A549 (cell line): ENCODE measurements around the gene HMMR. TPM values are rescaled to one million over a fixed set of nuclear protein-coding genes. Genes with fewer than 3 reads are reported as not detected.

ENCODE experiments used
- ATAC-seq, 2 experiments: fragments of 200-7000 bp in 1 of 2; fragments of >200 bp in 1 of 2; cut with Nextera tagmentation in 1 of 2; cut with Tn5 transposase in 1 of 2; 3 replicates each; pipeline versions ENCODE4 v1.8.0 to v1.9.1; 2018 to 2020; ENCODE audit warnings: mild to moderate bottlenecking in 1 of 2, moderate library complexity in 1 of 2
- CTCF ChIA-PET: fragments of 300-600 bp; sonication (Branson Sonifier 250); formaldehyde crosslinking; extraction: SDS; loops from one replicate; lab custom pipeline; 2021; ENCODE audit warnings: antibody characterized with exemption, inconsistent platforms; lab: Yijun Ruan, JAX
- POLR2A ChIA-PET: fragments of 350-600 bp; formaldehyde crosslinking; extraction: SDS; loops from one replicate; lab custom pipeline; 2021; ENCODE audit warnings: antibody characterized with exemption, inconsistent platforms; lab: Yijun Ruan, JAX
- DNase-seq, 2 experiments: peaks; one replicate each; pipeline versions ENCODE4 v3.0.0 to v3.0.0-alpha.2; 2011 to 2016; ENCODE audit warnings: low read depth in 1 of 2, low spot score in 1 of 2
- FAIRE-seq: peaks from 2 replicates; lab custom pipeline; 2011; peaks lifted over from hg19 to GRCh38; lab: Jason Lieb, UNC
- H3K27ac ChIP-seq, 2 experiments: fragments of >200 bp; sonication (Bioruptor Twin); formaldehyde crosslinking; 3 replicates each; pipeline ENCODE4 v1.5.1; 2016 to 2017
- H3K4me1 ChIP-seq: fragments of >200 bp; sonication (Bioruptor Twin); formaldehyde crosslinking; 3 replicates; pipeline ENCODE4 v1.6.1; 2016
- H3K4me2 ChIP-seq: fragments of >200 bp; sonication (Bioruptor Twin); formaldehyde crosslinking; 3 replicates; pipeline ENCODE4 v1.6.1; 2016
- H3K4me3 ChIP-seq: fragments of >200 bp; sonication (Bioruptor Twin); formaldehyde crosslinking; 3 replicates; pipeline ENCODE4 v1.5.1; 2016
- H3K9me3 ChIP-seq: fragments of >200 bp; sonication (Bioruptor Twin); formaldehyde crosslinking; 3 replicates; pipeline ENCODE4 v1.6.1; 2016
- CBX8 ChIP-seq: fragments of 200-600 bp; sonication (generic); IDR thresholded peaks from 2 replicates; pipeline ENCODE4 v1.6.1; 2016
- CEBPB ChIP-seq, 2 experiments: fragments of >200 bp in 1 of 2; sonication (Bioruptor Twin) in 1 of 2; formaldehyde crosslinking in 1 of 2; IDR thresholded peaks; 2 replicates each; pipeline ENCODE4 v1.6.1; 2012 to 2016
- CHD4 ChIP-seq: fragments of 200-600 bp; sonication (generic); IDR thresholded peaks from 2 replicates; pipeline ENCODE4 v1.6.1; 2016; ENCODE audit warnings: antibody characterized with exemption, mild to moderate bottlenecking, borderline replicate concordance
- CTCF ChIP-seq: fragments of >200 bp; sonication (Bioruptor Twin); formaldehyde crosslinking; IDR thresholded peaks from 3 replicates; pipeline ENCODE4 v1.5.1; 2016
- EHF ChIP-seq: fragments of 250-450 bp; sonication (Bioruptor Pico); IDR thresholded peaks from 2 replicates; pipeline ENCODE4 v1.5.0; 2020; ENCODE audit warnings: mild to moderate bottlenecking
- EHMT2 ChIP-seq: fragments of 200-600 bp; sonication (generic); IDR thresholded peaks from 2 replicates; pipeline ENCODE4 v1.6.1; 2016; ENCODE audit warnings: antibody characterized with exemption, low read depth, mild to moderate bottlenecking, moderate library complexity
- EP300 ChIP-seq, 2 experiments: fragments of >200 bp; sonication (Bioruptor Twin); formaldehyde crosslinking; IDR thresholded peaks; 2 replicates in 1 of 2; 3 replicates in 1 of 2; pipeline ENCODE4 v1.6.1; 2016 to 2017
- ESRRA ChIP-seq: fragments of 150-350 bp; IDR thresholded peaks from 2 replicates; pipeline ENCODE4 v1.6.1; 2014; ENCODE audit warnings: mild to moderate bottlenecking, low read length, borderline replicate concordance
- FOSL2 ChIP-seq, 2 experiments: fragments of 450-650 bp in 1 of 2; fragments of >200 bp in 1 of 2; sonication (Bioruptor Twin) in 1 of 2; formaldehyde crosslinking; IDR thresholded peaks; 2 replicates each; pipeline versions ENCODE4 v1.5.0 to v1.6.1; 2016 to 2020; ENCODE audit warnings: mild to moderate bottlenecking in 1 of 2, moderate library complexity in 1 of 2
- GATA3 ChIP-seq: IDR thresholded peaks from 2 replicates; pipeline ENCODE4 v1.6.1; 2012; ENCODE audit warnings: borderline replicate concordance
- HOXB5 ChIP-seq: fragments of 250-450 bp; sonication (Bioruptor Pico); IDR thresholded peaks from 2 replicates; pipeline ENCODE4 v1.5.0; 2020; ENCODE audit warnings: mild to moderate bottlenecking, moderate library complexity
- KDM1A ChIP-seq: fragments of 200-600 bp; sonication (generic); IDR thresholded peaks from 2 replicates; pipeline ENCODE4 v1.6.1; 2016; ENCODE audit warnings: low read depth, mild to moderate bottlenecking
- NFE2L2 ChIP-seq: fragments of 150-350 bp; conservative IDR thresholded peaks from 2 replicates; pipeline ENCODE4 v1.6.1; 2014; ENCODE audit warnings: low read length
- RNF2 ChIP-seq: fragments of 200-600 bp; sonication (generic); IDR thresholded peaks from 2 replicates; pipeline ENCODE4 v1.6.1; 2016; ENCODE audit warnings: low read depth, mild to moderate bottlenecking, antibody characterized with exemption, moderate library complexity, borderline replicate concordance
- WGBS: methylation state at CpG from one replicate; pipeline ENCODE4 v1.1.6; 2017; ENCODE audit errors: missing lambda C conversion rate; 5-methylcytosine and 5-hydroxymethylcytosine counted together
- polyA plus RNA-seq, 4 experiments: library from polyadenylated mRNA; depleted of rRNA in 3 of 4; stranded (reverse); fragments of >200 nt; fragmentation: RNase III in 1 of 4; extraction: RNeasy Plus Mini Kit Qiagen cat#74134 plus additional on column Dnase treatment in 1 of 4; gene quantifications; 2 replicates in 3 of 4; 3 replicates in 1 of 4; pipeline ENCODE4 v1.2.3, GENCODE V29; 2011 to 2017
- TF ChIP-seq, protein P1 (sequence below): fragments of 450-650 bp; IDR thresholded peaks from 2 replicates; pipeline ENCODE4 v1.6.1; 2014; ENCODE audit warnings: antibody characterized with exemption
- TF ChIP-seq, protein P2 (sequence below): IDR thresholded peaks from 2 replicates; pipeline ENCODE4 v1.6.1; 2012
- TF ChIP-seq, protein P3 (sequence below): fragments of 250-450 bp; sonication (Bioruptor Pico); IDR thresholded peaks from 2 replicates; pipeline ENCODE4 v1.5.0; 2021; ENCODE audit warnings: mild to moderate bottlenecking, moderate library complexity, borderline replicate concordance

HMMR gene
- polyA plus RNA-seq, 2 of the 4 experiments (the other 2 are of a cell fraction) = 34.0 to 66.0 TPM

DNA sequence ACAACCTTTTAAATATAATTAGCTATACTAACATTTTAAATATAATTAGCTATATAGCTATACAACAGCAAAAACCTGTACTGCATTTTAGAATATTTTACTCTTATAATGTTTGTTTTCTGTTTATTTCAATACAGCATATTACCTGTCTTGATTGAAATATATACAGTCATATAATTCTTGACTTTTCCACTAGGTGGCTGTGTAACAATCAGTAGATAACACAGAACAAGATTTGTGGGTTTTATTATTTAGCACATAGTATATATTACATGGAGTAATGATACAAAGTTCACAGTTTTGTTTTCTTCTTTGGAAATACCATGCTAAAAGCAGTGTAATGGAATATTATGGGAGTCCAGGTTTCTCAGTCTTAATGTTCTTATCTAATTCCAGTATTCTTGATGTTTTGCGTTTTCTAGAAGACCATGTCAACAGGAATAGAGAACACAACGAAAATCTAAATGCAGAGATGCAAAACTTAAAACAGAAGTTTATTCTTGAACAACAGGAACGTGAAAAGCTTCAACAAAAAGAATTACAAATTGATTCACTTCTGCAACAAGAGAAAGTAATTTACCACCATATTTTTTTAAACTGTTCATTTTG is 13.3 kb downstream of the HMMR start:
- ChIA-PET POLR2A (interaction anchor here (1.0 to 2.3 kb wide), 2 partner anchors 14 to 29 kb away, joined by 3 to 9 read pairs; partner anchors contain the start of genes HMMR and NUDCD2), CTCF (interaction anchor here (0.9 to 2.9 kb wide), 5 partner anchors 9 to 36 kb away, joined by 3 to 18 read pairs (median 4); no protein-coding TSS in a partner anchor)
- DNase-seq = peak in 1 of 2 experiments; percentile 18
- TF ChIP-seq CBX8 (no peak), CTCF (peak; percentile 16; the same call in 1 of the 3 replicates), HOXB5 (CRISPR knock-in tag) (no peak), RNF2 (no peak), ESRRA (no peak)
- TF ChIP-seq, protein P1, sequence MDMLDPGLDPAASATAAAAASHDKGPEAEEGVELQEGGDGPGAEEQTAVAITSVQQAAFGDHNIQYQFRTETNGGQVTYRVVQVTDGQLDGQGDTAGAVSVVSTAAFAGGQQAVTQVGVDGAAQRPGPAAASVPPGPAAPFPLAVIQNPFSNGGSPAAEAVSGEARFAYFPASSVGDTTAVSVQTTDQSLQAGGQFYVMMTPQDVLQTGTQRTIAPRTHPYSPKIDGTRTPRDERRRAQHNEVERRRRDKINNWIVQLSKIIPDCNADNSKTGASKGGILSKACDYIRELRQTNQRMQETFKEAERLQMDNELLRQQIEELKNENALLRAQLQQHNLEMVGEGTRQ = no peak
- peak; percentile 50 to 68; a peak in 2 of 6 replicates for ATAC-seq
- Histone ChIP-seq H3K4me2 (no peak overlapping the region), H3K9me3 (no peaks in the 10 kb centered on the region), H3K4me1 (peaks cover 6% of the 10 kb centered on the region; the same call in 2 of the 3 replicates), H3K27ac (no peak overlapping the region), H3K4me3 (no peak overlapping the region)
- peak; percentile 74 for FAIRE-seq
- 78% methylated on average over 3 of the region's 3 CpGs for WGBS

DNA sequence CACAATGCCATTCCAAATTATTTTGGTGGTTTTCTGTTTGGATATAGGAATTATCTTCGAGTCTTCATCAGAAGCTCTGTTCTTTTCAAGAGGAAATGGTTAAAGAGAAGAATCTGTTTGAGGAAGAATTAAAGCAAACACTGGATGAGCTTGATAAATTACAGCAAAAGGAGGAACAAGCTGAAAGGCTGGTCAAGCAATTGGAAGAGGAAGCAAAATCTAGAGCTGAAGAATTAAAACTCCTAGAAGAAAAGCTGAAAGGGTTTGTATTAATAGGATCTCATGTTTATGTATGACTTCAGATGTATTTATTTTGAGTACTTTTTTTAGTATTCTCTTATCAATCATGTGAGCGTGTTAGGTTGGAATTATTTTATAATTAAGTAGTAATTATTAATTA is 15.0 kb downstream of the HMMR start:
- no peak for FAIRE-seq
- H3K4me2 ChIP-seq = no peak overlapping the region
- H3K4me3 ChIP-seq = no peak overlapping the region
- ChIA-PET POLR2A (interaction anchor here (1.1 kb wide), 1 partner anchor 15 kb away, joined by 3 read pairs; the partner anchor contains the start of genes HMMR and NUDCD2), CTCF (interaction anchor here (1.2 to 1.7 kb wide), 2 partner anchors 11 to 13 kb away, joined by 4 read pairs; no protein-coding TSS in a partner anchor)
- no peak for DNase-seq
- WGBS = 81% methylated on average over 2 of the region's 2 CpGs
- TF ChIP-seq, protein P2, sequence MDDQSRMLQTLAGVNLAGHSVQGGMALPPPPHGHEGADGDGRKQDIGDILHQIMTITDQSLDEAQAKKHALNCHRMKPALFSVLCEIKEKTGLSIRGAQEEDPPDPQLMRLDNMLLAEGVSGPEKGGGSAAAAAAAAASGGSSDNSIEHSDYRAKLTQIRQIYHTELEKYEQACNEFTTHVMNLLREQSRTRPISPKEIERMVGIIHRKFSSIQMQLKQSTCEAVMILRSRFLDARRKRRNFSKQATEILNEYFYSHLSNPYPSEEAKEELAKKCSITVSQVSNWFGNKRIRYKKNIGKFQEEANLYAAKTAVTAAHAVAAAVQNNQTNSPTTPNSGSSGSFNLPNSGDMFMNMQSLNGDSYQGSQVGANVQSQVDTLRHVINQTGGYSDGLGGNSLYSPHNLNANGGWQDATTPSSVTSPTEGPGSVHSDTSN = no peak
- TF ChIP-seq CBX8 (no peak), EHF (CRISPR knock-in tag) (no peak), EHMT2 (no peak), EP300 (IDR thresholded peaks at IDR 0.05) (no peak), KDM1A (no peak), CHD4 (no peak), NFE2L2 (no peak), ESRRA (no peak), GATA3 (no peak), CEBPB (IDR thresholded peaks at IDR 0.05) (no peak), FOSL2 (IDR thresholded peaks at IDR 0.05) (no peak), FOSL2 (CRISPR knock-in tag; IDR thresholded peaks at IDR 0.05) (no peak), HOXB5 (CRISPR knock-in tag) (no peak)
- TF ChIP-seq, protein P3, sequence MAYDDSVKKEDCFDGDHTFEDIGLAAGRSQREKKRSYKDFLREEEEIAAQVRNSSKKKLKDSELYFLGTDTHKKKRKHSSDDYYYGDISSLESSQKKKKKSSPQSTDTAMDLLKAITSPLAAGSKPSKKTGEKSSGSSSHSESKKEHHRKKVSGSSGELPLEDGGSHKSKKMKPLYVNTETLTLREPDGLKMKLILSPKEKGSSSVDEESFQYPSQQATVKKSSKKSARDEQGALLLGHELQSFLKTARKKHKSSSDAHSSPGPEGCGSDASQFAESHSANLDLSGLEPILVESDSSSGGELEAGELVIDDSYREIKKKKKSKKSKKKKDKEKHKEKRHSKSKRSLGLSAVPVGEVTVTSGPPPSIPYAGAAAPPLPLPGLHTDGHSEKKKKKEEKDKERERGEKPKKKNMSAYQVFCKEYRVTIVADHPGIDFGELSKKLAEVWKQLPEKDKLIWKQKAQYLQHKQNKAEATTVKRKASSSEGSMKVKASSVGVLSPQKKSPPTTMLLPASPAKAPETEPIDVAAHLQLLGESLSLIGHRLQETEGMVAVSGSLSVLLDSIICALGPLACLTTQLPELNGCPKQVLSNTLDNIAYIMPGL (CRISPR knock-in tag) = no peak
- H3K4me1 ChIP-seq = peaks cover 9% of the 10 kb centered on the region; the same call in 2 of the 3 replicates
- no peak overlapping the region for H3K27ac ChIP-seq
- H3K9me3 ChIP-seq = no peaks in the 10 kb centered on the region
- ATAC-seq = no peak
